HCT116 (cell line): ENCODE measurements around the gene TMPRSS3. TPM values are rescaled to one million over a fixed set of nuclear protein-coding genes. Genes with fewer than 3 reads are reported as not detected.

ENCODE experiments used
- ATAC-seq: fragments of 200-7000 bp; cut with Tn5 transposase; 2 replicates; pipeline ENCODE4 v1.9.1; 2020; ENCODE audit warnings: mild to moderate bottlenecking, moderate library complexity
- BruUV-seq: library from RNA; stranded (reverse); fragments of 400-500 nt; replicated peaks from 2 replicates; lab custom pipeline; 2021; lab: Mats Ljungman, UMichigan
- CTCF ChIA-PET: fragments of 300-600 bp; sonication (Branson Sonifier 250); formaldehyde crosslinking; loops from one replicate; lab custom pipeline; 2021; ENCODE audit warnings: antibody characterized with exemption; lab: Charles Lee
- POLR2A ChIA-PET: fragments of 300-600, 350-600 bp; sonication (Branson Sonifier 250); formaldehyde crosslinking; loops from one replicate; lab custom pipeline; 2021; ENCODE audit warnings: antibody characterized with exemption; lab: Charles Lee
- RAD21 ChIA-PET, 2 experiments: fragments of 300-600 bp; sonication (Branson Sonifier 250); formaldehyde crosslinking; loops; one replicate each; lab custom pipeline; 2023; ENCODE audit warnings: low total read pairs in 2 of 2; ENCODE audit not compliant: uncharacterized antibody in 2 of 2, unreplicated experiment in 2 of 2, low non-redundant PET in 1 of 2; lab: Charles Lee
- DNase-seq: peaks from one replicate; pipeline ENCODE4 v3.0.0-alpha.2; 2010; ENCODE audit warnings: low read depth, low spot score
- H2AFZ ChIP-seq: fragments of 200-600 bp; shearing (Covaris generic), sonication (generic); 2 replicates; pipeline ENCODE4 v1.6.1; 2017; ENCODE audit warnings: low read depth, mixed run types, mixed read lengths, antibody characterized with exemption, low read length; ENCODE audit not compliant: poor library complexity, severe bottlenecking
- H3K27ac ChIP-seq: 2 replicates; pipeline ENCODE4 v1.5.1; 2012; ENCODE audit warnings: low read depth, low read length
- H3K27me3 ChIP-seq: fragments of 200-600 bp; sonication (generic); 2 replicates; pipeline ENCODE4 v1.6.1; 2016; ENCODE audit warnings: mixed run types, low read length, mixed read lengths; ENCODE audit not compliant: insufficient read depth
- H3K36me3 ChIP-seq, 2 experiments: fragments of 200-500 bp in 1 of 2; fragments of 200-600 bp in 1 of 2; sonication (Bioruptor generic) in 1 of 2; sonication (generic) in 1 of 2; 2 replicates each; pipeline versions ENCODE4 v1.5.1 to v1.6.1; 2014 to 2016; ENCODE audit warnings: low read length in 2 of 2, inconsistent platforms in 1 of 2, mixed read lengths in 1 of 2, mixed run types in 1 of 2; ENCODE audit not compliant: insufficient read depth in 2 of 2, control insufficient read depth in 1 of 2
- H3K4me1 ChIP-seq, 2 experiments: fragments of 200-600 bp in 1 of 2; sonication (generic) in 1 of 2; 2 replicates each; pipeline versions ENCODE4 v1.5.1 to v1.6.1; 2012 to 2017; ENCODE audit warnings: low read length in 2 of 2, inconsistent platforms in 1 of 2, mild to moderate bottlenecking in 1 of 2, mixed read lengths in 1 of 2, mixed run types in 1 of 2, moderate library complexity in 1 of 2; ENCODE audit not compliant: insufficient read depth in 2 of 2, control insufficient read depth in 1 of 2
- H3K4me2 ChIP-seq: fragments of 200-600 bp; sonication (generic); 2 replicates; pipeline ENCODE4 v1.6.1; 2017; ENCODE audit warnings: mixed run types, low read length, mixed read lengths
- H3K4me3 ChIP-seq, 2 experiments: fragments of 200-600 bp in 1 of 2; sonication (generic) in 1 of 2; replicated peaks in 1 of 2; 2 replicates each; pipeline ENCODE4 v1.5.1; 2011 to 2016; ENCODE audit warnings: low read length in 2 of 2, control low read depth in 1 of 2, low read depth in 1 of 2, mild to moderate bottlenecking in 1 of 2, mixed read lengths in 1 of 2, mixed run types in 1 of 2
- H3K79me2 ChIP-seq: fragments of 200-600 bp; sonication (generic); 2 replicates; pipeline ENCODE4 v1.6.1; 2017; ENCODE audit warnings: mild to moderate bottlenecking, mixed run types, low read length, moderate library complexity, mixed read lengths; ENCODE audit not compliant: insufficient read depth
- H3K9ac ChIP-seq: fragments of 200-600 bp; sonication (generic); 2 replicates; pipeline ENCODE4 v1.6.1; 2016; ENCODE audit warnings: low read length, mixed read lengths
- H3K9me2 ChIP-seq: fragments of 200-600 bp; sonication (generic), shearing (Covaris generic); 2 replicates; pipeline ENCODE4 v1.6.1; 2017; ENCODE audit warnings: mixed run types, mild to moderate bottlenecking, moderate library complexity; ENCODE audit not compliant: insufficient read depth
- H3K9me3 ChIP-seq, 2 experiments: fragments of 200-500 bp in 1 of 2; fragments of 200-600 bp in 1 of 2; sonication (Bioruptor generic) in 1 of 2; sonication (generic) in 1 of 2; 2 replicates each; pipeline ENCODE4 v1.6.1; 2014 to 2017; ENCODE audit warnings: low read length in 2 of 2, mixed read lengths in 2 of 2, inconsistent platforms in 1 of 2, low read depth in 1 of 2, mild to moderate bottlenecking in 1 of 2, mixed run types in 1 of 2, moderate library complexity in 1 of 2; ENCODE audit not compliant: control insufficient read depth in 1 of 2, insufficient read depth in 1 of 2
- H4K20me1 ChIP-seq: fragments of 200-600 bp; sonication (generic), shearing (Covaris generic); 2 replicates; pipeline ENCODE4 v1.6.1; 2017; ENCODE audit warnings: mixed run types, mild to moderate bottlenecking, moderate library complexity; ENCODE audit not compliant: insufficient read depth
- CEBPB ChIP-seq: IDR thresholded peaks from 2 replicates; pipeline ENCODE4 v1.6.1; 2012; ENCODE audit warnings: low read depth
- ELF1 ChIP-seq: IDR thresholded peaks from 2 replicates; pipeline ENCODE4 v1.6.1; 2012; ENCODE audit warnings: low read depth, borderline replicate concordance
- EZH2 ChIP-seq: fragments of 200-600 bp; sonication (generic); IDR thresholded peaks from 2 replicates; pipeline ENCODE4 v1.6.1; 2017; ENCODE audit warnings: antibody characterized with exemption, mixed run types
- FOSL1 ChIP-seq: IDR thresholded peaks from 2 replicates; pipeline ENCODE4 v1.6.1; 2012; ENCODE audit warnings: low read depth
- POLR2A ChIP-seq: IDR thresholded peaks from 2 replicates; pipeline ENCODE4 v1.7.0; 2011; ENCODE audit warnings: borderline replicate concordance; ENCODE audit not compliant: insufficient read depth, insufficient read length; ENCODE audit errors: extremely low read depth
- SIN3A ChIP-seq: IDR thresholded peaks from 2 replicates; pipeline ENCODE4 v1.6.1; 2012; ENCODE audit warnings: low read depth
- TCF7L2 ChIP-seq: IDR thresholded peaks from 2 replicates; pipeline ENCODE4 v1.7.0; 2011; ENCODE audit warnings: borderline replicate concordance, inconsistent platforms; ENCODE audit not compliant: insufficient read depth, insufficient read length; ENCODE audit errors: extremely low read depth
- ZNF274 ChIP-seq: fragments of 200-500 bp; sonication (Bioruptor generic); IDR thresholded peaks from 2 replicates; pipeline ENCODE4 v1.6.1; 2014; ENCODE audit warnings: mild to moderate bottlenecking, low read depth, low read length, inconsistent platforms
- intact Hi-C: fragments of 100-400 bp; cut with micrococcal nuclease; formaldehyde crosslinking; loops from 2 replicates; pipeline ENCODE4 v1.10.0; 2022
- total RNA-seq: library from RNA; stranded (reverse); gene quantifications from one replicate; pipeline ENCODE4 v1.2.1, GENCODE V29; 2021; ENCODE audit not compliant: unreplicated experiment
- TF ChIP-seq, protein P1 (sequence below): IDR thresholded peaks from 2 replicates; pipeline ENCODE4 v1.6.1; 2011; ENCODE audit warnings: mild to moderate bottlenecking, low read length, moderate library complexity; ENCODE audit not compliant: insufficient replicate concordance; ENCODE audit errors: extremely low read depth
- TF ChIP-seq, protein P2 (sequence below): IDR thresholded peaks from 2 replicates; pipeline ENCODE4 v1.6.1; 2012
- TF ChIP-seq, protein P3 (sequence below): IDR thresholded peaks from 2 replicates; pipeline ENCODE4 v1.6.1; 2012; ENCODE audit warnings: low read depth
- TF ChIP-seq, protein P4 (sequence below), 3 experiments: fragments of 200-600 bp in 1 of 3; sonication (generic) in 1 of 3; IDR thresholded peaks in 2 of 3; conservative IDR thresholded peaks in 1 of 3; 2 replicates each; pipeline ENCODE4 v1.5.1; 2012 to 2017; ENCODE audit warnings: low read depth in 2 of 3, low read length in 2 of 3, antibody characterized with exemption in 1 of 3, borderline replicate concordance in 1 of 3, control low read depth in 1 of 3, mild to moderate bottlenecking in 1 of 3, mixed read lengths in 1 of 3, mixed run types in 1 of 3, moderate library complexity in 1 of 3; ENCODE audit not compliant: insufficient read depth in 1 of 3

TMPRSS3 gene
- total RNA-seq, 1 experiment from 2014 or later, result not detected

DNA sequence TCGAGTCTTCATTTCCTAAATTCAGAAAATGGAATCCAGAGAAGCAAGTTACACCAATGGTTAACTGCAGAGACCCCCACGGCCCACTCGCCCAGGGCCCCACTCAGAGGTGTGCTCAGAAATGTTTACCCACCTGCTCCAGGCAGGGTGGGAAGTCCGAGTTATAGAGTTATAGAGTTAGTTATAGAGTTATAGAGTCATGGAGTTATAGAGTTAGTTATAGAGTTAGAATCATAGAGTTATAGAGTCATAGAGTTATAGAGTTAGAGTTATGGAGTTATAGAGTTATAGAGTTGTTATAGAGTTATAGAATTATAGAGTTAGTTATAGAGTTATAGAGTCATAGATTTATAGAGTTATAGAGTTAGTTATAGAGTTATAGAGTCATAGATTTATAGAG, 39.5 kb upstream of the TMPRSS3 start:
- Histone ChIP-seq H3K9me3 (no peaks in the 10 kb centered on the region), H3K9me2 (no peaks in the 10 kb centered on the region), H3K27me3 (peaks cover 18% of the 10 kb centered on the region; the same call in 1 of the 2 replicates), H3K27ac (no peak overlapping the region), H4K20me1 (no peaks in the 10 kb centered on the region), H3K4me1 (0 out of 4 replicates have a peak, but pooled peaks cover 0 to 5% of the 10 kb centered on the region in 2 experiments), H3K36me3 (no peaks in the 10 kb centered on the region), H3K79me2 (no peaks in the 10 kb centered on the region), H3K4me3 (no peak overlapping the region), H3K9ac (no peak overlapping the region), H2AFZ (no peak overlapping the region), H3K4me2 (no peak overlapping the region)
- TF ChIP-seq FOSL1 (no peak), TCF7L2 (no peak), ZNF274 (no peak), CEBPB (no peak), SIN3A (no peak), ELF1 (no peak), POLR2A (no peak), EZH2 (no peak)
- TF ChIP-seq, protein P1, sequence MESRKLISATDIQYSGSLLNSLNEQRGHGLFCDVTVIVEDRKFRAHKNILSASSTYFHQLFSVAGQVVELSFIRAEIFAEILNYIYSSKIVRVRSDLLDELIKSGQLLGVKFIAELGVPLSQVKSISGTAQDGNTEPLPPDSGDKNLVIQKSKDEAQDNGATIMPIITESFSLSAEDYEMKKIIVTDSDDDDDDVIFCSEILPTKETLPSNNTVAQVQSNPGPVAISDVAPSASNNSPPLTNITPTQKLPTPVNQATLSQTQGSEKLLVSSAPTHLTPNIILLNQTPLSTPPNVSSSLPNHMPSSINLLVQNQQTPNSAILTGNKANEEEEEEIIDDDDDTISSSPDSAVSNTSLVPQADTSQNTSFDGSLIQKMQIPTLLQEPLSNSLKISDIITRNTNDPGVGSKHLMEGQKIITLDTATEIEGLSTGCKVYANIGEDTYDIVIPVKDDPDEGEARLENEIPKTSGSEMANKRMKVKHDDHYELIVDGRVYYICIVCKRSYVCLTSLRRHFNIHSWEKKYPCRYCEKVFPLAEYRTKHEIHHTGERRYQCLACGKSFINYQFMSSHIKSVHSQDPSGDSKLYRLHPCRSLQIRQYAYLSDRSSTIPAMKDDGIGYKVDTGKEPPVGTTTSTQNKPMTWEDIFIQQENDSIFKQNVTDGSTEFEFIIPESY, result no peak
- TF ChIP-seq, protein P2, sequence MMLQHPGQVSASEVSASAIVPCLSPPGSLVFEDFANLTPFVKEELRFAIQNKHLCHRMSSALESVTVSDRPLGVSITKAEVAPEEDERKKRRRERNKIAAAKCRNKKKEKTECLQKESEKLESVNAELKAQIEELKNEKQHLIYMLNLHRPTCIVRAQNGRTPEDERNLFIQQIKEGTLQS, result no peak
- TF ChIP-seq, protein P3, sequence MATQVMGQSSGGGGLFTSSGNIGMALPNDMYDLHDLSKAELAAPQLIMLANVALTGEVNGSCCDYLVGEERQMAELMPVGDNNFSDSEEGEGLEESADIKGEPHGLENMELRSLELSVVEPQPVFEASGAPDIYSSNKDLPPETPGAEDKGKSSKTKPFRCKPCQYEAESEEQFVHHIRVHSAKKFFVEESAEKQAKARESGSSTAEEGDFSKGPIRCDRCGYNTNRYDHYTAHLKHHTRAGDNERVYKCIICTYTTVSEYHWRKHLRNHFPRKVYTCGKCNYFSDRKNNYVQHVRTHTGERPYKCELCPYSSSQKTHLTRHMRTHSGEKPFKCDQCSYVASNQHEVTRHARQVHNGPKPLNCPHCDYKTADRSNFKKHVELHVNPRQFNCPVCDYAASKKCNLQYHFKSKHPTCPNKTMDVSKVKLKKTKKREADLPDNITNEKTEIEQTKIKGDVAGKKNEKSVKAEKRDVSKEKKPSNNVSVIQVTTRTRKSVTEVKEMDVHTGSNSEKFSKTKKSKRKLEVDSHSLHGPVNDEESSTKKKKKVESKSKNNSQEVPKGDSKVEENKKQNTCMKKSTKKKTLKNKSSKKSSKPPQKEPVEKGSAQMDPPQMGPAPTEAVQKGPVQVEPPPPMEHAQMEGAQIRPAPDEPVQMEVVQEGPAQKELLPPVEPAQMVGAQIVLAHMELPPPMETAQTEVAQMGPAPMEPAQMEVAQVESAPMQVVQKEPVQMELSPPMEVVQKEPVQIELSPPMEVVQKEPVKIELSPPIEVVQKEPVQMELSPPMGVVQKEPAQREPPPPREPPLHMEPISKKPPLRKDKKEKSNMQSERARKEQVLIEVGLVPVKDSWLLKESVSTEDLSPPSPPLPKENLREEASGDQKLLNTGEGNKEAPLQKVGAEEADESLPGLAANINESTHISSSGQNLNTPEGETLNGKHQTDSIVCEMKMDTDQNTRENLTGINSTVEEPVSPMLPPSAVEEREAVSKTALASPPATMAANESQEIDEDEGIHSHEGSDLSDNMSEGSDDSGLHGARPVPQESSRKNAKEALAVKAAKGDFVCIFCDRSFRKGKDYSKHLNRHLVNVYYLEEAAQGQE, result no peak
- TF ChIP-seq, protein P4, sequence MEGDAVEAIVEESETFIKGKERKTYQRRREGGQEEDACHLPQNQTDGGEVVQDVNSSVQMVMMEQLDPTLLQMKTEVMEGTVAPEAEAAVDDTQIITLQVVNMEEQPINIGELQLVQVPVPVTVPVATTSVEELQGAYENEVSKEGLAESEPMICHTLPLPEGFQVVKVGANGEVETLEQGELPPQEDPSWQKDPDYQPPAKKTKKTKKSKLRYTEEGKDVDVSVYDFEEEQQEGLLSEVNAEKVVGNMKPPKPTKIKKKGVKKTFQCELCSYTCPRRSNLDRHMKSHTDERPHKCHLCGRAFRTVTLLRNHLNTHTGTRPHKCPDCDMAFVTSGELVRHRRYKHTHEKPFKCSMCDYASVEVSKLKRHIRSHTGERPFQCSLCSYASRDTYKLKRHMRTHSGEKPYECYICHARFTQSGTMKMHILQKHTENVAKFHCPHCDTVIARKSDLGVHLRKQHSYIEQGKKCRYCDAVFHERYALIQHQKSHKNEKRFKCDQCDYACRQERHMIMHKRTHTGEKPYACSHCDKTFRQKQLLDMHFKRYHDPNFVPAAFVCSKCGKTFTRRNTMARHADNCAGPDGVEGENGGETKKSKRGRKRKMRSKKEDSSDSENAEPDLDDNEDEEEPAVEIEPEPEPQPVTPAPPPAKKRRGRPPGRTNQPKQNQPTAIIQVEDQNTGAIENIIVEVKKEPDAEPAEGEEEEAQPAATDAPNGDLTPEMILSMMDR (IDR thresholded peaks at IDR 0.05 in 2 of 3, conservative IDR thresholded peaks at IDR 0.05 in 1 of 3; ENCODE audit: borderline replicate concordance in 1 of 3, insufficient read depth in 1 of 3, low read depth in 2 of 3, low read length in 2 of 3), result no peak
- ChIA-PET POLR2A (no interaction called here), RAD21 (no interaction called here), CTCF (no interaction called here)
- DNase-seq (no peak), ATAC-seq (no peak)
- BruUV-seq, result no TSS peak
- intact Hi-C loops, result no loop called here
